HG03175 (cell line): Measurements from ENCODE around the gene CCDC183.
A peak's percentile ranks its signal among the peaks of the same experiment; 100 is the strongest.
"Not testable (repeated sequence)": the region's sequence is repeated elsewhere in the genome, so short reads cannot be mapped to it uniquely, and the experiment has no call there.

Experiments used
- ATAC-seq: cut with Tn5 transposase; IDR thresholded peaks from one replicate; pipeline ENCODE4 v1.9.1; 2021; ENCODE audit warnings: mild to moderate bottlenecking, moderate library complexity; ENCODE audit not compliant: unreplicated experiment

Gene CCDC183

DNA sequence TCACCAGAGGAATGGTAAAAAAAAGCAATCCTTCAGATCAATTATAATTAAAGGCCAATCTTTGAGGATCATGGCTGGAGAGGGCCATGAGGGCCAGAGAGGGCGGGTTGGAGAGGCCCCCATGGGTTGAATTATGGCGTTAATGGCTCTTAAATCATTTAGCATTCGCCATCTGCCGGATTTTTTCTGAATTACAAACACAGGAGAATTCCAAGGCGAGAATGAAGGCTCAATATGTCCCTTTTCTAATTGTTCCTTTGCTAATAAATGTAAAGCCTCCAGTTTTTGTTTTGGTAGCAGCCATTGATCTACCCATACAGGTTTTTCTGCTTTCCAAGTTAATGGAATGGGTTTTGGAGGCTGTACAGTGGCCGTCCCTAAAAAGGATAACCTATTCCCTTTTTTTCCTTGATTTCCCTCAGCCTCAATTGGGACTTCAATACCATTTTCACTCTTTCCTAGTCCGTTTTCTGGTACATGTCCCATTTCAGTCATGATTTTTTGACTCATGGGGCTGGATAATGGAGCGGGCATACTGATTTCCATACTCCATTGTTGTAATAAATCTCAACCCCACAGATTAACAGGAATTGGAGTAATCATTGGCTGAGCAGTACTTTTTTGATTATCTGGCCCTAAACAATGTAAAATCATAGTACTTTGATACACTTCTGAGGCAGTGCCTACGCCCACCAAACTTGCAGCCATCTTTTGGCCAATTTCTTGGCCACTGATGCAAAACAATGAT, 11.7 kb upstream of the CCDC183 start:
- ATAC-seq = no peak

DNA sequence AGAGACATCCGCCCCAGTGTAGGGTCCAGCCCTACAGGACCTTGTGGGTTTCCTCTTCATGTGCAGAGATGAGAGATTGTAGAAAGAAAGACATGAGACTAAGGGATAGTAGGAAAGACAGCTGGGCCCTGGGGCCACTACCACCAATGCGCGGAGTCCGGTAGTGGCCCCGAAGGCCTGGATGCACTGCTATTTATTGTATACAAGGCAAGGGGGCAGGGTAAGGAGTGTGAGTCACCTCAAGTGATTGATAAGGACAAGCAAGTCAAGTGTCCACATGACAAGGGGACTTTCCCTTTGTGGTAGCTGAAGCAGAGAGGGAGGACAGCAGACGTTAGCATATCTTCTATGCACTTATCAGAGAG, 11.2 kb upstream of the CCDC183 start:
- ATAC-seq = no peak

GRCh38 chr9:136785565-136786355, 10.4 kb upstream of the CCDC183 start:
- not testable (repeated sequence) for ATAC-seq

DNA sequence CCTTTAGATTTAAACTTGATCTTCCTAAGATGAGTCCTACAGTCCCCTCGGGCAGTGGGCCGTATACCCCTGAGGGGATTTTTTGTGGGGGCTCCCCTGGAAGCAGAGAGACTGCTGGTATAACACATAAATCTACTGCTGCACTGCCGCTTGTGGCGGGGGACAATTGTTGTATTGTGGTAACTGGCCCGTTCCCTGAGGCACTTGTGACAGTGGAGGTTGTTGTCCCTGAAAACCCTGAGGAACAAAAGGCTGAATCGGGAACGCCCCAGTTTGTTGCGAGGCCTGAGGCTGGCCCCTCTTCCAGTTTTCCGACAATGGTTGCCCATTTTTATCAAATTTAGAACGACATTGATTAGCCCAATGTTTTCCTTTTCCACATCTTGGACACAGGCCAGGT, 9.7 kb upstream of the CCDC183 start:
- no peak for ATAC-seq

- ATAC-seq = not testable (repeated sequence)
Measured at GRCh38 chr9:136786983-136787382, 9.2 kb upstream of the CCDC183 start.

DNA sequence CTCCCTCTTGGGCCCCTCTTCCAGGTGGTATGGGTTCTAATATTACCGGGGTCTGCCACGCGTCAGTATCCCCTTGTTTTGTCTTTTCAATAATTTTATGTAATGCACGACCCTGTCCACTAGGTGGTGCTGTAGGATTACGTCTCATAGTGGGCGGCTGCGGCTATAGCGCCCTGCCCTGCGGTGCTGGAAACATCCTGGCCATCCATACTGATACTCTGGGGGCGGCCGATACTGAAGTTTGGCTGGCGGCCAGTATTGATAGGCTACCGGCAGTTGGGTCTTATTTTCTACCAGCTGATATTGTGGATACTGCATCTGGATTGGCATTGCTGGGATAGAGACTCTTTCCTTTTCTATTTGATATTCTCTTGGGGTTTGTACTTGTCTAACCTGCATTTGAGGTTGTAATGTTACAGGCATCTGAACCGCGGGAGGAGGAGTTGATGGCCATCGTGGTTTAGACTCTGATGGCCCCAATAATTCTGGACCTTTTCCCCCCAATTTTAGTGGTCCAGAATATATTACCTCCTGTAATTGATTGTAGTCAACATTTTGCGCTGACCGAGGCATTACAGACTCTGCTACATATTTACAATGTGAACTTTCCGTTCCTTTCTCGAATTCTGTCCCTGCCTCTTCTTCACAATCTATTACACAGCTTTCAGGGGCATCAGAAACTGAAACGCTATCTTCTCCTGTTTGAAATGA, 8.3 kb upstream of the CCDC183 start:
- ATAC-seq = no peak

DNA sequence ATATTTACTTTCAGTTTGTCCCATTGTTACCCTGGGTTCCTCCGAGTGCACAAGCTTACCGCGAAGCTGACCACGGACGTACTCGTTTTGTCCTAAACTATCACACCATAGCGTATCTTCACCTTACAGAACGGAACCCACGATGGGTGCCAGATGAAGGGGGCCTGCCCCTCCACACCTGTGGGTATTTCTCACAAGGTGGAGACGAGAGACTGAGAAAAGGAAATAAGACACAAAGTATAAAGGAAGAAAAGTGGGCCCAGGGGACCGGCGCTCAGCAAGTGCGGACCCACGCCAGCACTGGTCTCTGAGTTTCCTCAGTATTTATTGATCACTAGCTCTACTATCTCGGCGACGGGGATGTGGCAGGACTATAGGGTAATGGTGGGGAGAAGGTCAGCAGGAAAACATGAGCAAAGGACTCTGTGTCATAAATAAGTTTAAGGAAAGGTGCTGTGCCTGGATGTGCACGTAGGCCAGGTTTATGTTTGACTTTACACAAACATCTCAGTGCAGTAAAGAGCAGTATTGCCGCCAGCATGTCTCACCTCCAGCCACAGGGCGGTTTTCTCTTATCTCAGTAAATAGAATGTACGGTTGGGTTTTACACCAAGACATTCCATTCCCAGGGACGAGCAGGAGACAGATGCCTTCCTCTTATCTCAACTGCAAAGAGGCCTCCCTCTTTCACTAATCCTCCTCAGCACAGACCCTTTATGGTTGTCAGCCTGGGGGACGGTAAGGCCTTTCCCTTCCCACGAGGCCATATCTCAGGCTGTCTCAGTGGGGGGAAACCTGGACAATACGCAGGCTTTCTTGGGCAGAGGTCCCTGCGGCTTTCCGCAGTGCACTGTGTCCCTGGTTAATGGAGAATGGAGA, 7.3 kb upstream of the CCDC183 start:
- ATAC-seq = not testable (repeated sequence)

- ATAC-seq = no peak
Measured at GRCh38 chr9:136789523-136789937, 6.6 kb upstream of the CCDC183 start.

DNA sequence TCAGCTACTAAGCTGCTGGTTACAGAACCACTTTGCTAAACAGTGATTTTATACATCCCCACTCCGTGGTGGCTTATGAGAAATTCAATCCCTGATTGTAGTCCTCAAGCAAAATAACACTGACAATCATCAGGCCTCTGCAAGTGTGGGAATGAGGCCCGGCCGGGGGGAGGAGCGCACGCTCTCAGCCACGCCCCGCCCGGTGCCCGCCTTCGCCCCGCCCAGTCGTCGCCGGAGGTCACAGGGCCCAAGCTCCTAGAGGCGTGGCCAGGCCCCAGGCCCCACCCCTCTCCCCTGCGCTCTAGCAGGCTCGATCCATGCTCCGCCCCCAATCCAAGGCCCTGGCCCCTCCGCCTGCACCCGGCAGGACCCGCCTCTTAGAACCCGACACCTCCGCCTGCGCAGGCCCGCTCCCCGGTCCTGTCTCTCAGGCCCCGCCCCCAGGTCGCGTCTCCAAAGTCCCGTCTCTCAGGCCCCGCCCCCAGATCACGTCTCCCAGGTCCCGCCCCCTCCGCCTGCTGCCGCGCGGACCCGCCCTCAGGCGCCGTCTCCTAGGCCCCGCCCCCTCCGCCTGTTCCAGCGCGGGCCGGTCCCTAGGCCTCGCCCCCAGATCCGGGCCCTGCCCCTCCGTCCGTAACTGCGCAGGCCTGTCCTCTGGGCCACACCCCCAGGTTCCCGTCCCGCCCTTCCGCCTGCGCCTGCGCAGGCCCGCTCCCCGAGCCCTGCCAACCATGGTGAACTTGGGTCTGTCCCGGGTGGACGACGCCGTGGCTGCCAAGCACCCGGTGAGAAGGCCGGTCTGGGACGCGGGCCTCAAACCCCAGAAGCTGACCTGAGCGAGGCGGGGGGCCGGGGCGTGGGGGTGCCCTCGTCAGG, 5.3 kb upstream of the CCDC183 start, which contains the start of gene TMEM141:
Gene TMEM141 (plus strand): TSS at position 705 of the 876 bp plus-strand sequence. CDS start 27 bp downstream, at position 732.
- ATAC-seq = peak; percentile 84

DNA sequence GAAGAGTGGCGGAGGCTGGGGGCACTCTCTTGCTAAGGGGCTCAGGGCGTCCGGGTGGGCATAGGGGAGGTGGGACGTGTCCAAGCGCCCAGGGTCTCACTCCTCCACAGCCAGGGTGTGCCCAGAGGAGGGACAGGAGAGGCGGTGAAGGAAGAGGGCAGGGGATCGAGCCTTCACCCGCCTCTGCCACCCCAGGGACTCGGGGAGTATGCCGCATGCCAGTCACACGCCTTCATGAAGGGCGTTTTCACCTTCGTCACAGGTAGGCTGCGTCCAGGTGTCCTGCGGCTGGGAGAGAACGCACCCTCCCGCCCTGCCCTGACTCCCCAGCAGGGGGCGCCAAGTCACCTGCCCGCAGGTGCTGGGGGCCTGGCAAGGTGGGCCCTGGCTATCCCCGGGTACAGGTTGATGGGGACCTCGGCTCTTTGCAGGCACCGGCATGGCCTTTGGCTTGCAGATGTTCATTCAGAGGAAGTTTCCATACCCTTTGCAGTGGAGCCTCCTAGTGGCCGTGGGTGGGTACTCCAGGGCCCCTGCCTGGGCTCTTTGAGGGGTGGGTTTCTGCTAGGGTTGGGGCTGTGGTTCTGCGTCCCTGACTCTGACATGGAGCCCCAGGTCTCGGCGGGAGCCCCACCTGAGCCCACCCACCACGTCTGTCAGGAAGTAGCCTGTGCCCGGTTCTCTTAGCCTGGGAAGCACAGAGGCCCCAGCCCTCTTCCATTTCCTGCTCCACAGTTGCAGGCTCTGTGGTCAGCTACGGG, 4.4 kb upstream of the CCDC183 start:
- ATAC-seq = peak; percentile 6

DNA sequence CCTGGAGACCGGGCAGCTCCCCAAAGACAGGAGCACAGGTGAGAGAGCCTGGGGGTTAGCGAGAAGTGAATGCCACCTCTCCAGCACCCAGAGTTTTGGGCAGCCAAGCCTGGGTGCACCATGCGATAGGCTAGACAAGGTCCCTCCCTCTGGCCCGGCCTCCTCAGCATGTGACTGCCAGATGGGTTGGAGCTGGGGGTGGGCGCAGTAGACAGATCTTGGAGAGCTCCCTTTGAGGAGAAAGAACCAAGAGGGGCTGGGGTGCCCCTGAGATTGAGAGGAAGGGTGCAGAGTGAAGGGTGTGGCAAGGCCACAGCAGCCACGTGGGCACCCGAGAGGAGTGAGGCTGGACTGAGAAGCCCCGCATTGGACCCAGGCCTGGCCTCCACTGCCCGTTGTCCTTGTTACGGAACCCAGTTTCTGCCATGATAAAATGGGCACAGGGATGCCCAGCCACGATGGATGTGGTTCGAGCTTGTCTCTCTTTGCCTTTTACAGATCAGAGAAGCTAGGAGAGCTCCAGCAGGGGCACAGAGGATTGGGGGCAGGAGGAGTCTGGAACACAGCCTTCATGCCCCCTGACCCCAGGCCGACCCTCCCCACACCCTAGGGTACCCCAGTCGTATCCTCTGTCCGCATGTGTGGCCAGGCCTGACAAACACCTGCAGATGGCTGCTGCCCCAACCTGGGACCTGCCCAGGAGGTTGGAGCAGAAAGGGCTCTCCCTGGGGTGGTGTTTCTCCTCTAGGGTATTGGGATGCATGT, 3.6 kb upstream of the CCDC183 start:
- no peak for ATAC-seq

DNA sequence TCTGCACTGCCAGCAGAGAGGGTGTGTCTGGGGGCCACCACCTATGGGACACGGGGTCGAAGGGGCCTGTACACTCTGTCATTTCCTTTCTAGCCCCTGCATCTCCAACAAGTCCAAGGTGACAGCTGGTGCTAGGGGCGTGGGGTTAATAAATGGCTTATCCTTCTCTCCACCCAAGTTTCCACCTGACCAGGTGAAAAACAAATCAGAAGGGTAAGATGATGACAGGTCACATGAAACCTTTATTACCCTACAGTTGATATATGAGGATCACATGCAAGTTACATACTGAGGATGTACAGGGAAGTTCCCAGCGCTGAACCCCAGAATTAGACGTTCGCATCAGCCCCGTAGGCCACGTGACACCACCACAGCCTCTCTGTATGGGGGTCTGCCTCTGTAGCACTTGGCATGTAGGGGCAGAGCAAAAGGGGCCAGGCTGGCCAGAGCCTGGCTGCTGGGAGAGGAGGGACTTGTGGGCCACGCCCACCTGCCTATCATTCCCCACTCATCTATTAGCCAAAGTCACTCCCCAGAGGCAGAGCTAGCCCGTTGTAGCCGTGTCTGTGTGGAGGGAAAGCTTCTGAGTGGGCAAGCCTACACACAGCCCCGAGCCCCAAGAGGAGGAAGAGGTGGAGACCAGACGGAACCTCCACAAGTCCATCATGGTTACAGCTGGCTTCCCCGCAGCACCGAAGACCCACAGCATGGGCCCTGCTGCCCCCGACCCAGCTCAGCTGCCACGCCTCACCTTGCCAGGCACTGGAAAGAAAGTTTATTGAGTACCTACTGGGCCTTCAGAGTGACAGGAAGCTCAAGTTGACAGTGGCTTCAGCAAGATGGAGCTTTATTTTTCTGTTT, 2.8 kb upstream of the CCDC183 start:
- no peak for ATAC-seq

DNA sequence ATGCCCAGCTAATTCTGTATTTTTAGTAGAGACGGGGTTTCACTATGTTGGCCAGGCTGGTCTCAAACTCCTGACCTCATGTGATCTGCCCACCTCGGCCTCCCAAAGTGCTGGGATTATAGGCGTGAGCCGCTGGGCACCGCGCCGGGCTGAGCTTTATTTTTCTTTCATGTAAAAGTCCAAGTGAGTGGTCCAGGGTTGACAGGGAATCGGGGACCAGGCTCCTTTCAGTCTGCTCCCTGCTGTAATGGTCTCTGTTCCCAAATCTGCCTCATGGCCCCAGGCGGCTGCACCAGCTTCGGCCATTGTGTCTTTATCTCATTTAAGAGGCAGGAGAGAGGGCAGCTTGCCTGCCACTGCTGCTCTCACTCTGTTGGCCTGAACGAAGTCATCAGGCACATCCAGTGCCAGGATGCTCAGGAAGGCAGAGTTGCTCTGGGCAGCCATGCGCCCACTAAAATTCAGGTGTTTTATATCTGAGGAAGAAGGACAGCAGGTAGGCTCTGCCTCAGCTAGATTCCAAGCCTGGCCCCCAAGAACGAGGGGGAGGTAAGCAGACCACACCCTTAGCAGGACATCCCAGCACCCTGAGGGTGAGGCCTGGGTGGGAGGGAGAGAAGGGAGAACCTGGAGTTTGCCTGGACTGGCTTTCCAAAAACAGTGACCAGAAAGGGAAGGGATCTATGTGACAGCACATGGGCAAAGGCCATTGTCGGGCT, 1.7 kb upstream of the CCDC183 start:
- no peak for ATAC-seq

DNA sequence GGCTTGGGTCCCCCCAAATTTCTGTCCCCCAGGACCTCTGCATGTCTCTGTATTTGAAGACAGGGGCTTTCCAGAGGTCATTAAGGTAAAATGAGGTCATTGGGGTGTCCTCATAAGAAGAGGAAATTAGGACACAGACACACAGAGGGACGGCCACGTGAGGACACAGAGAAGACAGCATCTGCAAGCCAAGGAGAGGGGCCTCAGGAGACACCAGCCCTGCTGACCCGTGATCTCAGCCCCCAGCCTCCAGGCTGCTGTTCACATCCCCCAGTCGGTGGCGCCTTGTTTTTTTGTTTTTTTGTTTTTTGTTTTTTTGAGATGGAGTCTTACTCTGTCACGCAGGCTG, 1.2 kb upstream of the CCDC183 start:
- no peak for ATAC-seq

DNA sequence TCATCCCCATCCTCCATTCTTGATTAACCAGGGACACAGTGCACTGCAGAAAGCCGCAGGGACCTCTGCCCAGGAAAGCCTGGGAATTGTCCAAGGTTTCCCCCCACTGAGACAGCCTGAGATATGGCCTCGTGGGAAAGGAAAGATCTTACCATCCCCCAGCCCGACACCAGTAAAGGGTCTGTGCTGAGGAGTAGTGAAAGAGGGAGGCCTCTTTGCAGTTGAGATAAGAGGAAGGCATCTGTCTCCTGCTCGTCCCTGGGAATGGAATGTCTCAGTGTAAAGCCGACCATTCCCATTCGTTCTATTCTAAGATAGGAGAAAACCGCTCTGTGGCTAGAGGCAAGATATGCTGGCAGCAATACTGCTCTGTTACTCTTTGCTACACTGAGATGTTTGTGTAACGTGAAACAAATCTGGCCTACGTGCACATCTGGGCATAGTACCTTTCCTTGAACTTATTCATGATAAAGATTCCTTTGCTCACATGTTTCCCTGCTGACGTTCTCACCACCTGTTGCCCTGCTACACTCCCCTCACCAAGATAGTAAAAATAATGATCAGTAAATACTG, 723 bp downstream of the CCDC183 start:
- ATAC-seq = not testable (repeated sequence)

DNA sequence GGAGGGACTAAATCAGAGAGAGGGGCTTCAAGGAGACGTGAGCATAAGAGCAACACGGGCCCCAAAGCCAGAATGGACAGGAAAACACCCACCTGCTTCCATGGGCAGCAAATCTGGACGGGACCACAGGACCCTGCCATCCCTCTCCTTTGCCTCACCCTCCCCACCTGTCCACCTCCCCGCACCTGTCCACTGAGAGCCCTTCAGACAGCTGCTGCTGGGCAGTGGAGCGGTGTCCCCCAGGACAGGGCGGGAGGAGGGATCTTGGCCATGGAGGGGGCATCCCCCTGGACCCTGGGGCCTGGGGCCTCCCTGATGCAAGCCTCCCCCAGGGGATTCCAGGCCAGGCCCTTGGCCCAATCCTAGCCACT, 2.6 kb downstream of the CCDC183 start:
- ATAC-seq = no peak
